ENCODE measurements around the gene CD81. TPM values are rescaled to one million over a fixed set of nuclear protein-coding genes. Genes with fewer than 3 reads are reported as not detected.

Gene CD81
- total RNA-seq, 1 donor from 2014 or later: 663 TPM

- intact Hi-C loops (cut with DNase I): no loop called here
- DNase-seq (ENCODE audit: low spot score): no peak
Observed at GRCh38 chr11:2385156-2386151, 8.3 kb downstream of the CD81 start.

- DNase-seq (ENCODE audit: low spot score): no peak
- intact Hi-C loops (cut with DNase I): no loop called here
Observed at GRCh38 chr11:2386591-2386990, 9.5 kb downstream of the CD81 start.

- DNase-seq (ENCODE audit: low spot score): no peak
- intact Hi-C loops (cut with DNase I): no loop called here
Observed at GRCh38 chr11:2387266-2387987, 10.3 kb downstream of the CD81 start.

- no peak for DNase-seq (ENCODE audit: low spot score)
- intact Hi-C loops (cut with DNase I): no loop called here
Observed at GRCh38 chr11:2388431-2389376, 11.6 kb downstream of the CD81 start.

- DNase-seq (ENCODE audit: low spot score): no peak
- intact Hi-C loops (cut with DNase I): loop anchor here (2.0 kb wide), 1 partner anchor 75 kb away; no protein-coding TSS in a partner anchor
Observed at GRCh38 chr11:2389377-2390026, 12.4 kb downstream of the CD81 start.

- DNase-seq (ENCODE audit: low spot score): no peak
- intact Hi-C loops (cut with DNase I): loop anchor here (2.0 kb wide), 1 partner anchor 75 kb away; no protein-coding TSS in a partner anchor
Observed at GRCh38 chr11:2390091-2390724, 13.1 kb downstream of the CD81 start.

GRCh38 chr11:2390725-2391151, 13.6 kb downstream of the CD81 start:
- intact Hi-C loops (cut with DNase I): loop anchor here (2.0 kb wide), 1 partner anchor 76 kb away; no protein-coding TSS in a partner anchor
- no peak for DNase-seq (ENCODE audit: low spot score)

- no peak for DNase-seq (ENCODE audit: low spot score)
- intact Hi-C loops (cut with DNase I): loop anchor here (2.0 kb wide), 1 partner anchor 77 kb away; no protein-coding TSS in a partner anchor
Observed at GRCh38 chr11:2391181-2391975, 14.3 kb downstream of the CD81 start.

GRCh38 chr11:2392241-2392959, 15.3 kb downstream of the CD81 start:
- DNase-seq (ENCODE audit: low spot score): no peak
- intact Hi-C loops (cut with DNase I): no loop called here

- DNase-seq (ENCODE audit: low spot score): no peak
- intact Hi-C loops (cut with DNase I): no loop called here
Observed at GRCh38 chr11:2393111-2393868, 16.2 kb downstream of the CD81 start.

- intact Hi-C loops (cut with DNase I): no loop called here
- DNase-seq (ENCODE audit: low spot score): no peak
Observed at GRCh38 chr11:2393941-2394817, 17.1 kb downstream of the CD81 start.

- intact Hi-C loops (cut with DNase I): loop anchor here (5.0 kb wide), 1 partner anchor 87 kb away; no protein-coding TSS in a partner anchor
- no peak for DNase-seq (ENCODE audit: low spot score)
Observed at GRCh38 chr11:2394818-2395105, 17.7 kb downstream of the CD81 start.

- DNase-seq (ENCODE audit: low spot score): no peak
- intact Hi-C loops (cut with DNase I): loop anchor here (5.0 kb wide), 1 partner anchor 88 kb away; no protein-coding TSS in a partner anchor
Observed at GRCh38 chr11:2395211-2395730, 18.2 kb downstream of the CD81 start.

GRCh38 chr11:2395856-2396255, 18.7 kb downstream of the CD81 start:
- DNase-seq (ENCODE audit: low spot score): no peak
- intact Hi-C loops (cut with DNase I): loop anchor here (5.0 kb wide), 1 partner anchor 89 kb away; no protein-coding TSS in a partner anchor

- intact Hi-C loops (cut with DNase I): loop anchor here (5.0 kb wide), 1 partner anchor 89 kb away; no protein-coding TSS in a partner anchor
- no peak for DNase-seq (ENCODE audit: low spot score)
Observed at GRCh38 chr11:2396471-2396870, 19.4 kb downstream of the CD81 start.

Measured in cardiac septum (tissue), 1 donor.